Body of pancreas (tissue), 4 donors: ENCODE results near the gene EPOP. TPM values are rescaled to one million over a fixed set of nuclear protein-coding genes. Genes with fewer than 3 reads are reported as not detected.

Experiments
- ATAC-seq: fragments of 150-250 bp; one replicate; pipeline ENCODE4 v1.9.1; 2016
- DNase-seq, 4 donors: peaks; one replicate each; pipeline ENCODE4 v3.0.0-alpha.2; 2019
- H3K27ac ChIP-seq, 4 donors: fragments of 200-600 bp; sonication (generic); 1 replicate in 3 of 4; 2 replicates in 1 of 4; pipeline versions ENCODE4 v1.5.1 to v1.6.1; 2016 to 2019; ENCODE audit warnings: mild to moderate bottlenecking in 1 of 4, mixed read lengths in 1 of 4, moderate library complexity in 1 of 4
- H3K27me3 ChIP-seq, 2 donors: fragments of 200-600 bp; sonication (generic); one replicate each; pipeline ENCODE4 v1.6.0; 2016; ENCODE audit warnings: mild to moderate bottlenecking in 1 of 2
- H3K36me3 ChIP-seq, 2 donors: fragments of 200-600 bp; sonication (generic); replicated peaks in 1 of 2; 2 replicates each; pipeline ENCODE4 v1.5.1; 2016; ENCODE audit warnings: low read depth in 2 of 2; ENCODE audit not compliant: insufficient read depth in 1 of 2
- H3K4me1 ChIP-seq: fragments of 200-600 bp; sonication (generic); one replicate; pipeline ENCODE4 v1.6.0; 2016
- H3K4me3 ChIP-seq, 2 donors: fragments of 200-600 bp; sonication (generic); 1 replicate in 1 of 2; 2 replicates in 1 of 2; pipeline ENCODE4 v1.5.1; 2016 to 2019
- H3K9me3 ChIP-seq, 3 donors: fragments of 200-600 bp; sonication (generic); 1 replicate in 2 of 3; 2 replicates in 1 of 3; pipeline ENCODE4 v1.5.1; 2016
- CTCF ChIP-seq, 7 experiments: fragments of 450-650 bp in 4 of 7; fragments of 200-600 bp in 3 of 7; sonication (generic) in 3 of 7; IDR thresholded peaks; one replicate each; pipeline ENCODE4 v1.5.1; 2016 to 2019; ENCODE audit warnings: antibody characterized with exemption in 7 of 7
- POLR2A ChIP-seq, 3 donors: fragments of 450-650 bp; IDR thresholded peaks; one replicate each; pipeline ENCODE4 v1.6.1; 2016; ENCODE audit warnings: antibody characterized with exemption in 3 of 3, mild to moderate bottlenecking in 2 of 3
- WGBS, 2 donors: methylation state at CpG; one replicate each; pipeline ENCODE4 v1.1.5; 2017; 5-methylcytosine and 5-hydroxymethylcytosine counted together
- intact Hi-C: fragments of 100-400 bp; cut with DNase I; formaldehyde crosslinking; loops from one replicate; pipeline ENCODE4 v1.15.1; 2023
- total RNA-seq, 2 donors: library from RNA; depleted of rRNA; stranded (reverse); fragments of >200 nt; gene quantifications; one replicate each; pipeline ENCODE4 v1.1.0, GENCODE V29; 2016

The EPOP gene
- total RNA-seq, 2 donors from 2014 or later: 3.9 to 11.2 TPM

GRCh38 chr17:38713456-38714075 lies 38.8 kb upstream of the EPOP start:
- no peak for DNase-seq
- Histone ChIP-seq H3K27me3 (no peaks in the 10 kb centered on the region), H3K9me3 (no peaks in the 10 kb centered on the region), H3K36me3 (peaks cover 0 to 16% of the 10 kb centered on the region in 2 donors), H3K4me3 (no peak overlapping the region), H3K4me1 (peaks cover 26% of the 10 kb centered on the region), H3K27ac (no peak overlapping the region)
- 83% methylated on average over 11 of the region's 11 CpGs for WGBS, 2 donors
- TF ChIP-seq POLR2A (IDR thresholded peaks at IDR 0.05) (no peak), CTCF (IDR thresholded peaks at IDR 0.05) (no peak)
- intact Hi-C loops: no loop called here
- ATAC-seq: no peak

GRCh38 chr17:38712593-38712992 lies 37.8 kb upstream of the EPOP start:
- WGBS, 2 donors: 91 to 97% methylated on average over 3 to 10 of the region's 10 CpGs
- Histone ChIP-seq H3K27me3 (no peaks in the 10 kb centered on the region), H3K36me3 (peaks cover 0 to 18% of the 10 kb centered on the region in 2 donors), H3K9me3 (no peaks in the 10 kb centered on the region), H3K4me1 (peaks cover 21% of the 10 kb centered on the region), H3K4me3 (no peak overlapping the region), H3K27ac (no peak overlapping the region)
- no peak for DNase-seq
- TF ChIP-seq POLR2A (IDR thresholded peaks at IDR 0.05) (no peak), CTCF (IDR thresholded peaks at IDR 0.05) (no peak)
- no peak for ATAC-seq
- intact Hi-C loops: no loop called here

GRCh38 chr17:38711792-38712571 lies 37.2 kb upstream of the EPOP start:
- H3K36me3 ChIP-seq: peaks cover 0 to 18% of the 10 kb centered on the region in 2 donors
- peak in 3 of 4 donors; percentile 44 to 79 (median 67) for DNase-seq
- ATAC-seq: peak; percentile 39

GRCh38 chr17:38710985-38711384 lies 36.2 kb upstream of the EPOP start:
- H3K27me3 ChIP-seq: no peaks in the 10 kb centered on the region
- H3K9me3 ChIP-seq: no peaks in the 10 kb centered on the region
- TF ChIP-seq POLR2A (IDR thresholded peaks at IDR 0.05) (no peak), CTCF (IDR thresholded peaks at IDR 0.05) (no peak)
- ATAC-seq (no peak), DNase-seq (no peak)
- H3K4me3 ChIP-seq: no peak overlapping the region
- intact Hi-C loops: no loop called here
- H3K36me3 ChIP-seq: peaks cover 0 to 18% of the 10 kb centered on the region in 2 donors
- 58 to 72% methylated on average over 5 of the region's 5 CpGs for WGBS, 2 donors
- peaks cover 36% of the 10 kb centered on the region for H3K4me1 ChIP-seq
- no peak overlapping the region for H3K27ac ChIP-seq

More at GRCh38 chr17:38711792-38712571, 37.2 kb upstream of the EPOP start:
- H3K4me3 ChIP-seq: no peak overlapping the region
- no peaks in the 10 kb centered on the region for H3K9me3 ChIP-seq
- peak overlapping the region in 1 of 4 donors; percentile 12 for H3K27ac ChIP-seq
- intact Hi-C loops: no loop called here
- H3K4me1 ChIP-seq: peaks cover 27% of the 10 kb centered on the region
- WGBS, 2 donors: 52 to 56% methylated on average over 12 to 26 of the region's 26 CpGs
- no peak for TF ChIP-seq POLR2A (IDR thresholded peaks at IDR 0.05)
- TF ChIP-seq CTCF (IDR thresholded peaks at IDR 0.05): no peak
- H3K27me3 ChIP-seq: no peaks in the 10 kb centered on the region
